ENCODE data around the gene CPEB3.

- TF ChIP-seq CTCF (IDR thresholded peaks at IDR 0.05) = no peak
- no peak for TF ChIP-seq POLR2A (IDR thresholded peaks at IDR 0.05)
Measured at GRCh38 chr10:92076722-92077121, 214.2 kb downstream of the CPEB3 start.

Measured in heart left ventricle (tissue), 13 donors.